Activated T-cell treated with anti-CD3 and anti-CD28 coated beads, Interleukin-2, amount 50 U/mL, for 72 hours (primary cell): Measurements from ENCODE around the gene ASB4. TPM values are rescaled to one million over a fixed set of nuclear protein-coding genes. Genes with fewer than 3 reads are reported as not detected.
A peak's percentile ranks its signal among the peaks of the same experiment; 100 is the strongest.

ENCODE experiments used
- ATAC-seq, 2 donors: fragments of 150-1000 bp; cut with Tn5 transposase; replicated peaks in 1 of 2; 2 replicates each; pipeline ENCODE4 v1.10.0; 2021; ENCODE audit warnings: moderate library complexity in 2 of 2, mild to moderate bottlenecking in 1 of 2
- DNase-seq, 2 donors: peaks; one replicate each; pipeline ENCODE4 v3.0.0; 2021 to 2022; ENCODE audit warnings: mixed read lengths in 1 of 2
- H3K27ac Mint-ChIP-seq: one replicate; pipeline ENCODE4 v1.8.0; 2022; ENCODE audit warnings: mild to moderate bottlenecking, moderate library complexity, mixed read lengths
- H3K27me3 Mint-ChIP-seq: one replicate; pipeline ENCODE4 v1.8.0; 2022; ENCODE audit warnings: low read depth, mixed read lengths
- H3K36me3 Mint-ChIP-seq, 2 donors: one replicate each; pipeline ENCODE4 v1.8.0; 2022; ENCODE audit warnings: mixed read lengths in 2 of 2, mild to moderate bottlenecking in 1 of 2; ENCODE audit not compliant: insufficient read depth in 2 of 2
- H3K4me1 Mint-ChIP-seq: one replicate; pipeline ENCODE4 v1.8.0; 2022; ENCODE audit warnings: low read depth, mixed read lengths
- H3K4me3 Mint-ChIP-seq, 2 donors: one replicate each; pipeline ENCODE4 v1.8.0; 2022; ENCODE audit warnings: mild to moderate bottlenecking in 2 of 2, mixed read lengths in 2 of 2, moderate library complexity in 2 of 2
- H3K9me3 Mint-ChIP-seq, 2 donors: one replicate each; pipeline ENCODE4 v1.8.0; 2022; ENCODE audit warnings: mixed read lengths in 2 of 2
- total RNA-seq, 2 donors: library from RNA; stranded (reverse); gene quantifications; one replicate each; pipeline ENCODE4 v1.2.3, GENCODE V29; 2022

Gene ASB4
- total RNA-seq, 2 donors from 2014 or later = not detected

- Mint-ChIP-seq H3K9me3 (no peaks in the 10 kb centered on the region), H3K4me3 (no peak overlapping the region), H3K36me3 (no peaks in the 10 kb centered on the region), H3K27me3 (no peaks in the 10 kb centered on the region), H3K4me1 (no peaks in the 10 kb centered on the region), H3K27ac (no peak overlapping the region)
- ATAC-seq (no peak), DNase-seq (no peak)
Measured at GRCh38 chr7:95520136-95520535, 34.4 kb downstream of the ASB4 start.

- DNase-seq (no peak), ATAC-seq (no peak)
- Mint-ChIP-seq H3K36me3 (no peaks in the 10 kb centered on the region), H3K4me1 (no peaks in the 10 kb centered on the region), H3K27ac (no peak overlapping the region), H3K27me3 (no peaks in the 10 kb centered on the region), H3K9me3 (no peaks in the 10 kb centered on the region), H3K4me3 (no peak overlapping the region)
Measured at GRCh38 chr7:95525503-95525902, 39.8 kb downstream of the ASB4 start.

- Mint-ChIP-seq H3K4me1 (no peaks in the 10 kb centered on the region), H3K9me3 (no peaks in the 10 kb centered on the region), H3K4me3 (no peak overlapping the region), H3K36me3 (no peaks in the 10 kb centered on the region), H3K27me3 (no peaks in the 10 kb centered on the region), H3K27ac (no peak overlapping the region)
- ATAC-seq (no peak), DNase-seq (no peak)
Measured at GRCh38 chr7:95526128-95526738, 40.5 kb downstream of the ASB4 start.

GRCh38 chr7:95527033-95527775, 41.5 kb downstream of the ASB4 start:
- Mint-ChIP-seq H3K4me3 (no peak overlapping the region), H3K36me3 (no peaks in the 10 kb centered on the region), H3K4me1 (no peaks in the 10 kb centered on the region), H3K27ac (no peak overlapping the region), H3K27me3 (no peaks in the 10 kb centered on the region), H3K9me3 (no peaks in the 10 kb centered on the region)
- ATAC-seq (no peak), DNase-seq (peak; percentile 12 to 20)

GRCh38 chr7:95527776-95528250, 42.1 kb downstream of the ASB4 start:
- H3K9me3 Mint-ChIP-seq = no peaks in the 10 kb centered on the region
- DNase-seq (no peak), ATAC-seq (no peak)
- H3K27me3 Mint-ChIP-seq = no peaks in the 10 kb centered on the region
- H3K4me3 Mint-ChIP-seq = no peak overlapping the region
- H3K36me3 Mint-ChIP-seq = no peaks in the 10 kb centered on the region
- H3K27ac Mint-ChIP-seq = no peak overlapping the region
- no peaks in the 10 kb centered on the region for H3K4me1 Mint-ChIP-seq

- no peaks in the 10 kb centered on the region for H3K36me3 Mint-ChIP-seq
- no peak for ATAC-seq
- no peak for DNase-seq
Measured at GRCh38 chr7:95529701-95530100, 44.0 kb downstream of the ASB4 start.

GRCh38 chr7:95530881-95531280, 45.1 kb downstream of the ASB4 start:
- H3K36me3 Mint-ChIP-seq = no peaks in the 10 kb centered on the region
- no peaks in the 10 kb centered on the region for H3K4me1 Mint-ChIP-seq
- no peaks in the 10 kb centered on the region for H3K9me3 Mint-ChIP-seq
- no peak overlapping the region for H3K27ac Mint-ChIP-seq
- no peak for ATAC-seq
- no peak for DNase-seq
- H3K4me3 Mint-ChIP-seq = no peak overlapping the region
- peaks cover 16% of the 10 kb centered on the region for H3K27me3 Mint-ChIP-seq

More at GRCh38 chr7:95529701-95530100, 44.0 kb downstream of the ASB4 start:
- H3K27ac Mint-ChIP-seq = no peak overlapping the region
- no peaks in the 10 kb centered on the region for H3K9me3 Mint-ChIP-seq
- no peak overlapping the region for H3K4me3 Mint-ChIP-seq
- no peaks in the 10 kb centered on the region for H3K4me1 Mint-ChIP-seq
- H3K27me3 Mint-ChIP-seq = peaks cover 8% of the 10 kb centered on the region

GRCh38 chr7:95531605-95532219, 46.0 kb downstream of the ASB4 start:
- H3K9me3 Mint-ChIP-seq = no peaks in the 10 kb centered on the region
- H3K4me1 Mint-ChIP-seq = no peaks in the 10 kb centered on the region
- H3K27ac Mint-ChIP-seq = no peak overlapping the region
- peaks cover 23% of the 10 kb centered on the region for H3K27me3 Mint-ChIP-seq
- DNase-seq (no peak), ATAC-seq (no peak)
- H3K36me3 Mint-ChIP-seq = no peaks in the 10 kb centered on the region
- no peak overlapping the region for H3K4me3 Mint-ChIP-seq

- H3K27me3 Mint-ChIP-seq = peaks cover 38% of the 10 kb centered on the region
Measured at GRCh38 chr7:95534796-95535195, 49.1 kb downstream of the ASB4 start.

GRCh38 chr7:95535662-95536061, 49.9 kb downstream of the ASB4 start:
- Mint-ChIP-seq H3K4me1 (no peaks in the 10 kb centered on the region), H3K36me3 (no peaks in the 10 kb centered on the region), H3K27me3 (peaks cover 44% of the 10 kb centered on the region), H3K27ac (no peak overlapping the region), H3K4me3 (no peak overlapping the region), H3K9me3 (no peaks in the 10 kb centered on the region)
- DNase-seq = no peak
- no peak for ATAC-seq

More at GRCh38 chr7:95534796-95535195, 49.1 kb downstream of the ASB4 start:
- Mint-ChIP-seq H3K4me1 (no peaks in the 10 kb centered on the region), H3K27ac (no peak overlapping the region), H3K4me3 (no peak overlapping the region), H3K9me3 (no peaks in the 10 kb centered on the region), H3K36me3 (no peaks in the 10 kb centered on the region)
- DNase-seq (no peak), ATAC-seq (no peak)

- Mint-ChIP-seq H3K27ac (no peak overlapping the region), H3K4me1 (no peaks in the 10 kb centered on the region), H3K9me3 (no peaks in the 10 kb centered on the region), H3K4me3 (no peak overlapping the region), H3K27me3 (peaks cover 53% of the 10 kb centered on the region), H3K36me3 (no peaks in the 10 kb centered on the region)
- DNase-seq (no peak), ATAC-seq (no peak)
Measured at GRCh38 chr7:95536656-95537311, 51.0 kb downstream of the ASB4 start.

- DNase-seq (no peak), ATAC-seq (no peak)
- Mint-ChIP-seq H3K36me3 (no peaks in the 10 kb centered on the region), H3K4me1 (no peaks in the 10 kb centered on the region), H3K27ac (no peak overlapping the region), H3K9me3 (no peaks in the 10 kb centered on the region), H3K4me3 (no peak overlapping the region), H3K27me3 (peaks cover 54% of the 10 kb centered on the region)
Measured at GRCh38 chr7:95537468-95537867, 51.7 kb downstream of the ASB4 start.

- no peak overlapping the region for H3K27ac Mint-ChIP-seq
- DNase-seq = no peak
Measured at GRCh38 chr7:95539426-95539825, 53.7 kb downstream of the ASB4 start.

More at GRCh38 chr7:95539426-95539825, 53.7 kb downstream of the ASB4 start:
- H3K4me3 Mint-ChIP-seq = no peak overlapping the region
- ATAC-seq = no peak
- H3K27me3 Mint-ChIP-seq = peaks cover 55% of the 10 kb centered on the region
- H3K4me1 Mint-ChIP-seq = no peaks in the 10 kb centered on the region
- H3K9me3 Mint-ChIP-seq = no peaks in the 10 kb centered on the region
- no peaks in the 10 kb centered on the region for H3K36me3 Mint-ChIP-seq
